GM23248 (cell line): ENCODE results near the gene CD38.

Experiments used
- EZH2 ChIP-seq: fragments of 200-600 bp; sonication (generic); IDR thresholded peaks from 2 replicates; pipeline ENCODE4 v1.6.1; 2018; ENCODE audit warnings: antibody characterized with exemption, mild to moderate bottlenecking; ENCODE audit not compliant: insufficient read depth, poor library complexity, severe bottlenecking
- EZH2phosphoT487 ChIP-seq: fragments of 200-600 bp; sonication (generic); IDR thresholded peaks from 2 replicates; pipeline ENCODE4 v1.6.1; 2018; ENCODE audit warnings: antibody characterized with exemption, moderate library complexity, mild to moderate bottlenecking, low read depth; ENCODE audit not compliant: insufficient read depth

DNA sequence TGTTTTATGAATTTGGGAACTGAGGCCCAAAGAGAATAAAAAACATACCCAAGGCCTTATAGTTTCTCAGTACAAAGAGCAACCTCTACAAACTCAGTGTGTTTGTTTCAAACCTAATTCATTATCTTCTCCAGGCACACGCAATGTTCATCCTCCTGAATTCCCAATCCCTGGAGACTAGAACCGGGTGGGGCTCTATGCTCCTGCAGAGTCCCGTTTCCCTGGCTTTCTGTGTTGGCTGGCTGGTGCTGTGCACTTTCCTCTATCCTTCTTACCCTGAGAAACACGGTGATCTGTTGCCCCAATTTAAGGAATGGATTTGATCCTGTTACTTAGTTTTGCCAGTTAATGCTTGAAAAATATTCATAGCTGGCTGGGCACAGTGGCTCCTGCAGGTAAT, 96.5 kb downstream of the CD38 start:
- TF ChIP-seq EZH2phosphoT487 (no peak), EZH2 (no peak)
